Amniotic epithelial cell (primary cell): ENCODE results near the gene SNX14.

Source experiments
- DNase-seq: peaks from one replicate; pipeline ENCODE4 v3.0.0-alpha.2; 2010; ENCODE audit warnings: low read depth

The SNX14 gene, protein sequence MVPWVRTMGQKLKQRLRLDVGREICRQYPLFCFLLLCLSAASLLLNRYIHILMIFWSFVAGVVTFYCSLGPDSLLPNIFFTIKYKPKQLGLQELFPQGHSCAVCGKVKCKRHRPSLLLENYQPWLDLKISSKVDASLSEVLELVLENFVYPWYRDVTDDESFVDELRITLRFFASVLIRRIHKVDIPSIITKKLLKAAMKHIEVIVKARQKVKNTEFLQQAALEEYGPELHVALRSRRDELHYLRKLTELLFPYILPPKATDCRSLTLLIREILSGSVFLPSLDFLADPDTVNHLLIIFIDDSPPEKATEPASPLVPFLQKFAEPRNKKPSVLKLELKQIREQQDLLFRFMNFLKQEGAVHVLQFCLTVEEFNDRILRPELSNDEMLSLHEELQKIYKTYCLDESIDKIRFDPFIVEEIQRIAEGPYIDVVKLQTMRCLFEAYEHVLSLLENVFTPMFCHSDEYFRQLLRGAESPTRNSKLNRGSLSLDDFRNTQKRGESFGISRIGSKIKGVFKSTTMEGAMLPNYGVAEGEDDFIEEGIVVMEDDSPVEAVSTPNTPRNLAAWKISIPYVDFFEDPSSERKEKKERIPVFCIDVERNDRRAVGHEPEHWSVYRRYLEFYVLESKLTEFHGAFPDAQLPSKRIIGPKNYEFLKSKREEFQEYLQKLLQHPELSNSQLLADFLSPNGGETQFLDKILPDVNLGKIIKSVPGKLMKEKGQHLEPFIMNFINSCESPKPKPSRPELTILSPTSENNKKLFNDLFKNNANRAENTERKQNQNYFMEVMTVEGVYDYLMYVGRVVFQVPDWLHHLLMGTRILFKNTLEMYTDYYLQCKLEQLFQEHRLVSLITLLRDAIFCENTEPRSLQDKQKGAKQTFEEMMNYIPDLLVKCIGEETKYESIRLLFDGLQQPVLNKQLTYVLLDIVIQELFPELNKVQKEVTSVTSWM

DNA sequence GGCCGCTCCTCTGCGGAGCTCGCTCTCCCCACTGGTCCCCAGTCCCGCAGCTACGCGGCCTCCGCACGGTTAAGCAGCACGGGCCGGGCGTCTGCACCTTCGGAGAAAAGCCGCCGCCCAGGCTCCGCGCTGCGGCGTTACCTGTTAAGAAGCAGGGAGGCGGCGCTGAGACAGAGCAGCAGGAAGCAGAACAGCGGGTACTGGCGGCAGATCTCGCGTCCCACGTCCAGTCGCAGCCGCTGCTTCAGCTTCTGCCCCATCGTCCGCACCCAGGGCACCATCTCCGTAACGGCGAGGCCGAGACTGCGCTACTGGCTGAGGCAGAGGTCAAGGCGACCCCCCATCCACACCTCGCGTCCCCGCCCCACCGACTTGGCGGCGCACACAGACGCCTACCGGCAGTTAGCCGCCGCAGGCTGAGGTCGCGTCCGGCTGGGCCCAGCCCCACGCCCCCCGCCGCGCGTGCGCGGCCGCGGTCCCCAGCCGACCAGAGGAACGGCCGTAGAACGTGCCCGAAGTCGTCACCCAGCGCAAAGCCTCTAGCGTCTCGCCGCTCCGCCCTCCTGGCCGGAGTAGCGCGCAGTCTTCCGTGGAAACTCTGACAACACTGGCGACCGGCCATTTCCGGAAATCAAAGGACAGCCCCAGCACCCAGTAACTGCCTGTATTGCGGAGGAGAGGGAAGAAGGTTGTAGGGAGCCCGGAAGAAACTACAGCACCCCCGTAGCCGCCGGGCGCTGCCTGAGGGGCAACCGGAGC is at the start of gene SNX14:
SNX14 (minus strand) TSS at position 421 of the 759 bp plus-strand sequence; CDS start at position 281, 140 bp downstream.
- peak; percentile 91 for DNase-seq

DNA sequence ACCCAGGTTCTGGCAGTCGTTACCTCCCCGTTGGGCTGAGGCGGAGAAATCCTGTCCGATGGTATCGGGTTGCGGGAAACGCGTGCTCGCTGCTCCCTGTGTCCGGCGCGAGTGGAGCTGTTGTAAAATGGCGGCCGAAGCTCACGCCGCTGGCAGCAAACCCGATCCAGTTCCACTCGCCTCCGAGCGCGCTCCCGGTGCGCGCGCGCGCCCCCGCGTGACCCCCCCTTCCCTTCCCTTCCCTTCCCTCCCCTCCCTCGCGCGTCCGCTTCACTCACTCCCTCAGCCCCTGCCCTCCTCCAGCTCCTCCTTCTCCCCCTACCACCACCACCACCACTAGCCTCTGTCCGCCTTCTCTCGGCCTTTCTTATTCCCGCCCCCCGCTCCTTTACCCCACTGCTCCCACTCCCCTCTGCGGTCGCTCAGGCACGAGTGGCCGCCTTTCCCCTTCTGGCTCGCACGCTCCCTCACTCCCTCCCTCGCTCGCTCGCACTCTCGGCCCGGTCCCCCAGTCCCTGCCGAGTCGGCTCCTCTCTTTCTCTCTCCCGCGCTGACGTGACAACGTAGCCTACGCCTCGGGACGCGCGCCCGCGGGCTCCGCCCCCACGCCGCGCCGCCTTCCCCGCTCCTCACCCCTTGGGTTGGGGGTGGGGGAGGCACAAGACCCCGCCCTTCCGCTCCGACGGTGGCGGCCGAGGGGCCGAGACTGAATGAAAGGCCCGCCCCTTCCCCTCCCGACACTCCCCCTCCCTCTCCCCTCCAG is 49.3 kb upstream of the SNX14 start, which contains the start of gene SYNCRIP:
SYNCRIP (minus strand) TSS at position 113 of the 763 bp plus-strand sequence. CDS start 1,447 bp downstream, outside the sequence.
- DNase-seq: peak; percentile 96

DNA sequence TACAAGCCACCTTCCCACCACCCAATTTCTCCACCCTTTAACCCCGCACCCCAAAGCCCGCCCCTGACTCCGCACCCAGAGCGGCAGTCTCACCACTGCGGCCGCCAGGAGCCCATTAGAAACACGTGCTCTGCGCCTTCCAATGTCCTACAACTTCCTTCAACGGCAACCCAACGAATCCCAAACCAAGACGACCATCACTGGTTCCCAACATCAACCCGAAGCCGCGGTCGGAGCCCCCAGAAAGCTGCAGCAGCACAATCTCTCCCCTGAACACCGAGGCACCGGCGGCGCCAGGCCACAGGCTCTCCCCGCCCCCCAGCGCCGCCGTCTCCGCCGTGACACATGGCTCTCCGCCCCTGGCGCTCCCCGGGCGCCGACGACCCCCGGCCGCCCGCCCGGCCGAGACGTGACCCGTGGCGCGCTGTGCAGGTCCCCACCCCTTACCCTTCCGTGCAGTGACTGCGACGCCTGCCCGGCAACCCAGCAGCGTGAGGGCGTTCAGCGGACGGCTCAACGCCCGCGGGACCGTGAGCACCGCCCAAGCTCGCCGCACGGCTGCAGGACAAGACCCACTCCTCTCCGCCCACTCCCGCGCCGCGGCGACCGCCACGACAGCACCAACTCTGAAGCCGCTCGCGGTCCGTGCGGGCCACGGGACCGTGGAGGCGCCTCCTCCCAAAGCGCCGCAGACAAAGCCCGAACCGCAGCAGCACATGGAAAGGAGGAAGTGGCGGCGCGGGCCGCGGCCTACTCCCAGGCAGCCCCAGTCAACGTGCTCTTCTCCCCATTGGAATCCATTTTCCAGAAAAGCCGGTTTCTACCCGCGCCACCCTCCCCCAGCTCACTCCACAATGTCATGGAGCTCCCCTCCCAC is 48.5 kb upstream of the SNX14 start:
- peak; percentile 47 for DNase-seq

DNA sequence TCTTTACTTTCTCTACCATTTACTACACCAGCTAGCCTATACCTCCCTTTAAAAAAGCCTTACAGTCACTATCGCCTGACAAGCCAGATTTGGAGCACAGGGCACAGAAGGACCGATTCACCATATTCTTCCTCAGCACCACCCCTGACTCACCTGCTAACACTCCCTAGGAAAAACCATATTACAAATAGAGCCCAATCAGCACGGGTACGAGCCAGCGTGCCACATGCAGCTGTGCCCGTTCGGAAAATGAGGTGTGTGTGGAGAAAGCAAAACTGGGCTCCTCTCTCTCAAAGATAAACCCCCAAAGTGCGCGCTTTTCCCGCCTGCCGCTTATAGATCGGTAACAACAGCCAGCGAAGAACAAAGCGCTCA is 47.9 kb upstream of the SNX14 start:
- no peak for DNase-seq

DNA sequence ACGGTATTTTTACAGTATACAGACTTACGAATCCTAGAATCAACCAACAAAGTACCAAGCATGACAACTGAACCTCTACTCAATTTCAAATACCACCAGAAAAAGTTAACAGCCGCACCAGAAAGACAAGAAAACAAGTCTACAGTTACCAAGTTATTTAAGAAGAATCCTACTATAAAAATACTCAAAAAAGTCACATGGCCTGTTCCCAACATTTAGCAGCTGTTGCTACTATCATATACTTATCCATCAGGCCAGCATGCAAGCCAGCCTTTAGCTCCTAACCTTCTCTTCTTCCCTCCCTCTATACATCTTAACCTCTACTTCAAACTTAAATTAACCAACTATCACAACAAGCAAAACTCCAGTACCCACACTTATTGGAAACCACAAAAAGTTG is 47.2 kb upstream of the SNX14 start:
- no peak for DNase-seq

DNA sequence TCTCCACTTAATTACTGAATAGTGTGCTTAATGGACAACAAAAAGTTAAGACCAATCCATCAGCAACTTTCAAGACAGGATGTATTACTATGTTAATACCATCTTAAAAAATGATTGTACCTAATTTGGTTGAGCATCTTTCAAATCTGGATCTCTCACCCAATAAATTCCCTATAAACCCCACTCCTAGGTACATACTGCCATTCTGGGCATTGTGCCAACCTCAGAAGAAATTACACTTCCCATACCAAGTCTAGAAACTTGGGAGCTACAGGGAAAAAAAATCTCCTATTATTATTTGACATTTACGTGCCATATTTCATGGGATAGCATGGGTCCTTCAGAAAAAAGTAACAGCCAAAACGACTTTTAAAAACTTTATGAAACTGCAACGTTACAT is 43.9 kb upstream of the SNX14 start:
- no peak for DNase-seq

DNA sequence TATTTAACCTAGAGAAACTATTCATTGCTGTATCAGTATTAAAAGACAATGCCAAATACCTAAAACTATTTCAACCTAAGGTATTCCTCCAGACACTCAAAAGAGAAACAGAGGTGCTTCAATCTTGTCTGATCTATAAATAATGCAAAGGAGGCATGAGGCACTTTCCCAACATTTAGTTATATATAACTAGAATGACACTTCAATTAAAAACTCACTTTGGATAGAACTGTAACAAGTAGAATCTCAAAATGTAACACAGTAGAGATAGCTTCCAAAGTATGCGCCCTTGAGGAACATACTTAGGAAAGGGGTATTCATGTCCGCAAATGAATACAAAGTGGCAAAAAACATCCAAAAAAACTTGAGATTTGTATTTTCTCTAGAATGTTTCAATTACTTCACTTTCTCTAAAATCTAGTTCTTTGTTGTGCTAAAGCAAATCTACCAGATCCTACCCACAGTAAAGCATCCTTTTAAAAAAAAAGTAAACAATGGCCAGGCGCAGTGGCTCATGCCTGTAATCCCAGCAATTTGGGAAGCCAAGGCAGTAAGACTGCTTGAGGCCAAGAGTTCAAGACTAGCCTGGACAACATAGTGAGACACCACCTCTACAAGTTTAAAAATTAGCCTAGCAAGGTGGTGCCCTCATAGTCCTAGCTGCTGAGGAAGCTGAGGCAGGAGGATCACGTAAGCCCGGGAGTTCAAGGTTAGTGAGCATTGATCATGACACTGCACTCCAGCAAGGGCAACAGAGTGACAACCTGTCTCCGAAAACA is 38.7 kb upstream of the SNX14 start:
- DNase-seq: no peak

DNA sequence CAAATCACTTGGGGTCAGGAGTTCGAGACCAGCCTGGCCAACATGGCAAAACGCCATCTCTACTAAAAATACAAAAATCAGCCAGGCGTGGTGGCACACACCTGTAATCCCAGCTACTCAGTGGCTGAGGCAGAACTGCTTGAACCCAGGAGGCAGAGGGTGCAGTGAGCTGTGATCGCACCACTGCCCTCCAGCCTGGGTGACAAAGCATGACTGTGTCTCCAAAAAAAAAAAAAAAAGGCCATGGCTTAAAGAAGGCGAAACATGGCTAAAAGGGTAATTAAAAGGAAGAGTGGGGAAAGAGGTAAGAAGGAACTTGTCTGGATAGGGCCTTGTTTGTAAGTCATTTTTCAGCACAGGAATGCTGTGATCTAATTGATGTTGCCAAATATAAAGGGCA is 37.5 kb upstream of the SNX14 start:
- peak; percentile 33 for DNase-seq

DNA sequence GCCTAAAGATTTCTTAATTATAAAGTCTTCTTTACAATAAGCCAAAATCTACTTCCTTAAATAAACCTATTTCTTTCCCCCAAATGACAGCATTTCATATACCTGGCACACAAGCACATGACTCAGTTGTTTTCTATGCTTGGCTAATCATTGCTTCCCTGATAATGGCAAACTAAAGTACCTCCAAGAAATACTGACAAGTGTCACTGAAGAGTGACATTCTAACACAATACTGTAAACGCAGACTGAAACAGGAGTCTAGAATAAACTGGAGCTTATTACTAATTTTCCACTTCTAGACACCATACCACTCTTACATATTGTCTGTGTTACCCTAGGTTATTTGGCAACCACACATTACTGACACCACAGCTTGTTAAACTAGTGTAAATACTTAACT is 34.7 kb upstream of the SNX14 start:
- DNase-seq: no peak

DNA sequence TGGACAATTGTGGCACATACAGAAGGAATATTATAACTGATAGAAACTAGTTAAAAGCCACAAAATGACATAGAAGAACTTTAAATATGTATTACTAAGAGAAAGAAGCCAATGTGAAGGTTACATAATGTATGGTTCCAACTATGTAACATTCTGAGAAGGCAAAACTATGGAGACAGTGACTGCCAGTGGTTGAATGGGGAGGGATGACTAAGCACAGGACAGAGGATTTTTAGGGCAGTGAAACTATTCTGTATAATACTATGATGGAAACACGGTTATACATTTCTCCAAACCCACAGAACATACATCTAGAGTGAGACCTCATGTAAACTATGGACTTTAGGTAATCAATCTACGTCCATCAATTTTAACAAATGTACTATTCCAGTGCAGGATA is 26.6 kb upstream of the SNX14 start:
- DNase-seq: peak; percentile 18

DNA sequence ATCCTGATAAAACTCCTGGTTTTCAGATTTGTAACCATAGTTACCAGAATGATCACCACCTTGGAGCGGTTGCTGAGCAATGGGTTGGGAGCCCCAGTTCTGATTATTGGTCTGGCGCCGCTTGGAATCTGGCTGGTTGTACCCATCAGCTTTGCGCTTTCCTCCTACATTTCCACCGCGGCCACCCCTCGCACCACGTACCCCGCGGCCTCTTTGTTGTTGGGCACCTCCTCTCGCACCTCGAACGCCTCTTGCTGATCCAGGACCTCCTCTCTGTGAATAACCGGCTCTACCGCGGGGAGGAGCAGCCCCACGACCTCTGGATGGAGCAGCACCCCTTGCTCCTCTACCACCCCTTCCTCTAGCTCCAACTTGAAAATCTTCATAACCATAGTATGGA is 21.1 kb upstream of the SNX14 start:
- DNase-seq: no peak

DNA sequence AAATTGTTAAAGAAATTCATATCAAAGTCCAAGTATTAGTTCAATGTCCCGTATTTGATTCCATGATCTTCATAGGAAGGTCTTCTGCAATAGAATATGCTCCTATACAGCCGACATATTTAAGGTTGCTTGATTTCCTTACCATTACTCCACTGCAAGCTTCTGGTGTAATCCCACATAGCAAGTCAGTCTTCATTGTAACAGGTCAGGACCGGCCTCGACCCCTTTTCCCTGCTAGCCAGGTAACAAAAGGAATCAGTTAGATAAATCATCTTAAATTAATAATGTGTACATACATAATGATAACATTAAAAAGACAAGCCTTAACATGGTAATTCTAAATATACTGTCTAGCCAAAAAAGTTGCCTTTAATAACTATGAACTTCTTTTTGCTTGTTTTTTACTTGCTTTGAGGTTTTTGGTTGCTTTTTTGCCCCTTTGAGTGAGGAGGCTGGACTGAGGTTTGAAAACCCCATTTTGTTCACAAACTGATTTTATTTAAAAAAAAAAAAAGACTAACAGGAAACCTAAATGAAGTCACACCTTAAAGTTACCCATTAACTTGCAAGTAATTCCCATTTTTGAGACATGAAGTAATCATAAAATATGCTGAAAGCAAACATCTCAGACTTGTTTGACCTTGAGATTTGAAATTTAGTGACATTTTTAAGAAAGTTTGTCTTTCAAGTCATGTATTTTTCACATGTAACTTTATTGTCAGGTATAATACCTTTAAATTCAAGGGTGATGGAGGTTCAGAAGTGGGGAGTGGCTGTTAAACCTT is 19.2 kb upstream of the SNX14 start:
- DNase-seq: no peak

DNA sequence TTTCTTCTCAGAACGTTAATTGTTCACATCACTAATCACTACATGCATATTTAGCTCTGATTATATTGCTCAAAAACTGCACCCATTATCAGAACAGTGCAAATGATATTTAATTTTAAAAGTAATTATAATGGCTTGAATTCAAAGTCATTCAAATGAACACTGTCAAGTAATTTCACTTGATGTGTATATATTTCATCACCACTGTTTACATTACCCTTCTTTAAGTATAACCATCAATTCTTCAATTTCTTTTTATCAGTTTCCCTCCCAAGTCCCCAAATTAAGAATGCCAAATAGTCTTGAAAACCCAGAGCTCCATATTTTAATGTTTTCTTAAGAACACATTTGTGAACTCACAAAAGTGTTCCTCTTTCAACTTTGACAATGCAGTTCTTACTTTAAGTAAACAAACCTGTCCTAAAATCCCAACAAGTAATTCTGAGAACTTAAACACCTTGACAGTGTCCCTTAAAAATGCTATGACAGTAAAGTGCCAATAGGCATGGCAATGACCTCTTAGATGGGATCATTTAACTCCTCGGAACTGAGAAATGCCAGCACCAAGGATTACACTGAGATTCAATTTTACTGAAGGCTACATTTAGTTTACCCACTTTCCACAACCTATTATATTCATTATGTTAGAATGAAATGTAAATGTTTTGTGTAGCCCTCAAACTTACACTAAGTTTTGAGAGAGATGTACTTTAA is 16.7 kb upstream of the SNX14 start:
- no peak for DNase-seq

DNA sequence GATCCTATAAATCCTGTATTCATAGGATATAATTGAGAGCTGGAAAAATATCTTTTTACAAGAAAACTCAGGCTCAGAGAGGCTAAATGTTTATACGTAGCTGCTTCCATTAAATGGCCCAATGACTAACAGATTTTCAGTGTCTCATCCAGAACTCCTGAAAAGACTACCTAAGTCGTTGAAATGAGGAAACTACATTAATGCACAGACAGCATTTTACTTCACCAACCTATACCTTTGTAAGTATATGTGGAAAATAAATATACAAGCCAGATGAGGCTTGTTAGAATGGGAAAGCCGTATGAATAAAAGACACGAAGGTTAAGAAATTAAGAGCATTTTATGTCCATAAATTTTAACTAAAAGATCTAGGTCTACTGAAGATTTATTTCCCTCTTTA is 8.4 kb upstream of the SNX14 start:
- no peak for DNase-seq

DNA sequence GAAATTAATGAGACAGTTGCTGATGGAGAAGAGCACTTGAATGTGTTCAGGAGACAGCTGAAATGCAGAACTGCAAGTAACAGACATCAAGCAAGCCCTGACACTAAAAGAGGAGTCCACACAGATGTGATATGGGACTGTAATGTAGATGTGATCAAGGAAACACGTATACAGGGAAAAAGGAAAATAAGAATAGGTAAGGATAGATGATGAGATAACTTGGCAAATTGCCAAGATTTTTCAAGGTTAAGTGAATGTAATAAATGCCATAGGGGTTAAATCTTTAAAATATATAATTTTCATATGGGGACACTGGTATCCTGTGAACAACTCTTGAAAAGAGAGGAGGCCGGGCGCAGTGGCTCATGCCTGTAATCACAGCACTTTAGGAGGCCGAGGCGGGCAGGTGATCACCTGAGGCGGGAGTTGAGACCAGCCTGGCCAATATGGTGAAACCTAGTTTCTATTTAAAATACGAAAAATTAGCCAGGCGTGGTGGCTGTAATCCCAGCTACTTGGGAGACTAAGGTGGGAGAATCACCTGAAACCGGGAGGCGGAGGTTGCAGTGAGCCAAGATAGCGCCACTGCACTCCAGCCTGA is 7.2 kb upstream of the SNX14 start:
- no peak for DNase-seq

DNA sequence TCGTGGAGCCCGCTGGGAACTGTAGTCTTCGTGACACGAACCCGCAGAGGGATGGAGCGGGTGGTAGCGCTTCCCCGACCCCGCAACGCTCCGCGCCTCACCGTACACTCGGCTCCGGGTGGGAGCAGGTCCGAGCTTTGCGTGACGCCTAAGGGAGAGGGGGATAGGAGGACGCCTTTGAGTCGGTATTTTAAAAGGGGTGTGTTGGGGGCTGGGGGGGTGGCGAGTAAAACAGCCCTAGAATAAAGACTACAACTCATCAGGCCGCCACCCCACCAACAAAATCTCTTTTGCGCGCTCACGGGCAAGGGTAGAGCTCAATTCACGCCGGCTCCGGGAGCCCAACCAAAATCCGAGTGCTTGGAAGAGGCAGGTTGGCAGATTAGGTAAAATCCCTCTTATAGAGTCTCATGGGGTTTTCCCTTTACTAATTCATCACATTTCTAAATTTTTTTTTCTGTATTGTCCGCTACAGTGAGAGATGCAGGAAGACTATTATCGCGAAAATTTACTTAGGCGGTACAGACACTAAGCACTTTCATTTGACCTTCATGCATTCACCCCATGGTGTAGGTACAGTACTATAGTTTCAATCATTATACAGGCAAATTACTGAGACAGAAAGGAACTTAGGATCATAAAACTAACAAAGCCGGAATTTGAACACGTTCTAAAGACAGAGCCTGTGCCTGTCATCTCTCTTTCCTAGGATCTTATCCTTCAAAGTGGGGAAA is 706 bp upstream of the SNX14 start:
- DNase-seq: no peak

DNA sequence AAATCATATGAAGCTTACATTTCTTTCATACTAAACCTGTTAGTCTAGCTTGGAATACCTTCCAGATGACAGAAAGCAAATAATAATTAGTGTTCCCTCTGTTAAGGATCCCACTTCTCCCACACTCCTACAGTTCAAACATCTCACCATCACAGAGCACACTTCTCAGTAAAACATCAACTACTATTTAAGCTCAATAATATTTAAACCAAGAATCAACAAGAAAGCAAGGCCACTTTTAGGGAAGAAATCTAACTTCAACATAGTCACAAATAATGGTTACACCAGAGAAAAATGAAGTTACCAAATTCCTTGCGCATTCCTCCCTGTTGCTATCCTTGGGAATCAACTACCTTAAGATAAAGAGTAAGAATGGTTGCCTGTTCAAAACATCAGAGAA is 1.6 kb downstream of the SNX14 start:
- no peak for DNase-seq
